ENCODE measurements around the gene ELOVL1.
"Not testable (repeated sequence)": the region's sequence is repeated elsewhere in the genome, so short reads cannot be mapped to it uniquely, and the experiment has no call there.

ELOVL1 gene

DNA sequence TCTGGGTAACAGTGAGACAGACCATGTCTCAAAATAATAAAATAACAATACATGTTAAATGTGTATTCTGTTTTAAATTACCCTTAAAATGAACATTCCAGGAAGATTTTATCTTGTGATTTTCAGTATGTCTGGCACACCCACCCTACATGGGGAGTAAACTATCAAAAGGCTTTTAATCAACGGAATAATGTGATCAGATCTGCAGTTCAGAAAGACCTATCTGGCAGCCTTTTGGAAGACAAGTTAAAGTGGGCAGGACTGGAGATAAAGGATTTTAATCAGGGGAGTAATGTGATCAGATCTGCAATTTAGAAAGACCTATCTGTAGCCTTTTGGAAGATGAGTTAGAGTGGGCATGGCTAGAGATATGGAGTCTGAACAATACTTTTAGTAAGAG is 11.7 kb upstream of the ELOVL1 start:
- no peak for DNase-seq

GRCh38 chr1:43377831-43378230 is 10.0 kb upstream of the ELOVL1 start:
- DNase-seq = no peak

GRCh38 chr1:43376723-43377235 is 9.0 kb upstream of the ELOVL1 start:
- DNase-seq = no peak

- no peak for DNase-seq
These were observed 5.5 kb upstream of the ELOVL1 start for GRCh38 chr1:43373066-43373940.

GRCh38 chr1:43372172-43372571 is 4.4 kb upstream of the ELOVL1 start:
- DNase-seq = no peak

DNA sequence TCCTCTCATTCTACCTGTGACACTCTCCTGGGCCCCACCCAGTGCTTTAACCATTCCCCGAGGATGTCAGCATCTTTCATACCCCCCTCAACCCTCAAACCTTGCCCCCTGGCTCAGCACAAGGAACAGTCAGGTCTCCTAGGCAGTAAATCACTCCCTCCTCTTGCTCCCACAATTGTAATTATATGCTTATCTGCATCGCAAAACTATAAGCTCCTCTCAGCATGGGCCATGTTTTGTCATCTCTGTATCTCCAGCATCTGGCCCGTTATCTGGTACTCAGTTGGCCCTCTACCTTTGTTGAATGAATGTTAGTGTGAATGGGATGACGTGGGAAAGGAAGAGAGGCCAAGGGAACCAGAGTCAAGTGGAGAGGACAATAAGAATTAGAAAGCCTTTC is 2.8 kb upstream of the ELOVL1 start:
- no peak for DNase-seq

- not testable (repeated sequence) for DNase-seq
These were observed 2.0 kb upstream of the ELOVL1 start for GRCh38 chr1:43369779-43370178.

- no peak for DNase-seq
These were observed 822 bp upstream of the ELOVL1 start for GRCh38 chr1:43368646-43369020.

DNA sequence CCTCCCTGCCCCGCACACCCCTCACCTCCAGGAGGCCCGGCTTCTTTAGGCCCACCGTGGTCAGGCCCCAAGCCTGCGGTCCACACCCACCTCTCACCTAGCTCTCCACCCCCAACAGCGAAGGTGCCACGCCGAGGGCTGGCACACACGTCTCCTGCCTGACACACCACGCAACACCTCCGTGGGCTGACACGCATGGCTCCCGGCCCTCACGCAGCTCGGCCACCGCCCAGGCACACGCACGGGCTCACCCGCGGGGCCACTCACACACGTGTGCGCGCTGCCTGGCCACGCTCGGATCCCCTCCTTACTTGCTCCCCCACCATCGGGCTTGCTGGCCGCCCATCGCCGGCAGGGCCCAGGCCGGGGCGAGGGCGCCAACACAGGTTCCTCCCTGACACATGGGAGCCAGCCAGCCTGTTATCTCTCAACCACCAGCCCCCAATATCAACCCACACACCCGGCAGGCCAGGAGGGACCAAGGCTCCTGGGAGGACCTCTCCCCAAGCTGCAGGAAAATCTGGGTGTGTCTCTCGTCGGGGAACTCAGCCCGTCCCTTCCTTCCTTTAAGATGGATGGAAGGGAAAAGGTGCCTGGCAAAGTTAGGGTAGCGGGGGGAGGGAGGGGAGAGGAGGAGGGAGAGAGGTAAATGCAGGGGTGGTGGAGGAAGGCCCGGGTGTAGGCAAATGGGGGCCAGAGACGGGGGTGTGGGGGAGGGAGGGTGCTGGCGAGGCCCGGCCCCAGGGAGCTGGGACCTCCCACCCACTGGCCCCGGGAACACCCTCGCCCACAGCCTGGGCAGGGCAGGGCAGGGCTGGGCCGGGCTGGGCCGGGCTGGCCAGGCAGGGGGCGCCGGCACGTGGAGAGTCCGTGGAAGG is 546 bp downstream of the ELOVL1 start:
- DNase-seq = peak; percentile 18 to 27

DNA sequence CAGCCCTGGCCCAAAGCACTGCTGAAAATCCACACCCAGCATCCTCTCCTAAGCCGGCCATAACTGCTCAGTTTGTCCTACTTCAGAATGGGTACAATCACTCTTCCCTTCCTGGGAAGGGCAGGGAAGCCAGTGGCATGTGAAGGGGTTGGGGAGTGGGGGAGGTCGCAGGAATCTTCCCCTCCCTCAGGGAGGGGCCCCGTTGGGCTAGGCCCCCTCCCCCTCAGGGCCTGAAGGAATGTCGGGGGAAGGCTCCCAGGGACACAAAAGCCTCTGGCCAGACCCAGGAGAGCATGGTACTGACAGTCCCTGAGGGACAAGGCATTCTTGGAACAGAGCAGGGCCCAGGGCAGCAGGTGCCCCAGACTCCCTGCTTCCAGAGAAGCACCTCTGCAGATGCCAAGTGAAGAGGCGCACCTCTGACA is 1.2 kb downstream of the ELOVL1 start:
- no peak for DNase-seq

DNA sequence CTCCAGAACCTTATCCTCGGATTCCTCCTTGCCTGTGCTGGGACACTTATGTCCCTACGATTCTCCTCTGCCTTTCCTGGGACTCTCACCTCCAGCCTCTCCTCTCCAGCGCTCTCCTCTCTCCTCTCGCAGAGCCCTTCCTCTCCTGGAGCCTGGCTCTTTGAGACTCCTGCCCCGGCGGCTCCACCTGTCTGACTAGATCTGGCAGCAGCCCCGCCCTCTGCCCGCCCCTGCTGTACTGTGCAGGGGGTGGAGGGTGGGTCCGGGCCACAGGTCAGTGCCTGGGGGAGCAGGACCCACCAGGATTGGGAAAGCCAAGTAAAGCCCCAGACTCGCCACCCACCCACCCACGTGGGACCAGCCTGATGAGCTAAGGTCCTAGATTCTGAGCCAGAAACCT is 1.6 kb downstream of the ELOVL1 start:
- no peak for DNase-seq

- DNase-seq = no peak
These were observed 2.1 kb downstream of the ELOVL1 start for GRCh38 chr1:43365678-43366077.

- no peak for DNase-seq
These were observed 3.8 kb downstream of the ELOVL1 start for GRCh38 chr1:43363935-43364525.

DNA sequence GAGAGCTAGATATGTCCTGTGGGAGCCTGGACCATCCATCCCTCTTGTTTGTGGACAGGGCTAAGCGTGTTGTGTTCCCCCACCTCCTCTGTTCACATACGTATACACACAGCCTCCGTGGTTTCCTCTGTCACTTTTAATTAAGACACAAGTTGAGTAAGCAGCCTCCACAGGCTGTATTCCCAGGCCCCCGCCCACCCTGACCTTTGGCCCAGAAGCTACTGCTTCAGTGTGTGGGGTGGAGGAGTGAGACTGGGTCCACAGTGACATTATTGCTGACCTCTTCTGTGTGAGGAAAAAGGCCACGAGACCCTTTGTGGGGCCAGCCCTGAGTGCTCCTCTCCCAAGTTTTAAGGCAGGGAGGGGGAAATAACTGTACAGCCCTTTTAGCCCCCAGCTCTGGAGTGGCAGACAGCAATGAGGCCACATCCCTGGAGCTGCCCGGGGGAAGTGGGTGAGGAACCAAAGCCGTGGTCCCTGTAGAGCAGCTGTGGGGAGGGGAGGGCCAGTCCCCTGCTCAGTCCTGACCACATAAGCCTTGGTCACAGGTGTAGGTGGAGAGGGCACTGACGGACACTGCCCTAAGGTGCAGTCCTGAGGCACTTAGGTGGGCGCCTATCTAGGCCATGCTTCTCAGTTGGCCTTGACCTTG is 4.4 kb downstream of the ELOVL1 start:
- no peak for DNase-seq

GRCh38 chr1:43360616-43361015 is 7.2 kb downstream of the ELOVL1 start:
- no peak for DNase-seq

DNA sequence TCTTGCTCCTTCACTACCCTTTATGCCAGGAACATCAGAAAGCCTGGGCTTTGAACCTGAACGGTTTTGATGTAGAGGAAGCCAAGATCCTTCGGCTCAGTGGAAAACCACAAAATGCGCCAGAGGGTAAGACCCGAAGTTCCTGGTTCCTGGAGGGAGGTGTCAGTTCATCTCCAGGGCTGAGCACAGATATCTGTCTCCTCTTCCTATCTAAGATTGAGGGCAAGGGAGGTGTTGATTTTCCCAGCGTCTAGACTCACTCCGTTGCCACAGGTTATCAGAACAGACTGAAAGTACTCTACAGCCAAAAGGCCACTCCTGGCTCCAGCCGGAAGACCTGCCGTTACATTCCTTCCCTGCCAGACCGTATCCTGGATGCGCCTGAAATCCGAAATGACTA is 8.1 kb downstream of the ELOVL1 start:
- no peak for DNase-seq

DNA sequence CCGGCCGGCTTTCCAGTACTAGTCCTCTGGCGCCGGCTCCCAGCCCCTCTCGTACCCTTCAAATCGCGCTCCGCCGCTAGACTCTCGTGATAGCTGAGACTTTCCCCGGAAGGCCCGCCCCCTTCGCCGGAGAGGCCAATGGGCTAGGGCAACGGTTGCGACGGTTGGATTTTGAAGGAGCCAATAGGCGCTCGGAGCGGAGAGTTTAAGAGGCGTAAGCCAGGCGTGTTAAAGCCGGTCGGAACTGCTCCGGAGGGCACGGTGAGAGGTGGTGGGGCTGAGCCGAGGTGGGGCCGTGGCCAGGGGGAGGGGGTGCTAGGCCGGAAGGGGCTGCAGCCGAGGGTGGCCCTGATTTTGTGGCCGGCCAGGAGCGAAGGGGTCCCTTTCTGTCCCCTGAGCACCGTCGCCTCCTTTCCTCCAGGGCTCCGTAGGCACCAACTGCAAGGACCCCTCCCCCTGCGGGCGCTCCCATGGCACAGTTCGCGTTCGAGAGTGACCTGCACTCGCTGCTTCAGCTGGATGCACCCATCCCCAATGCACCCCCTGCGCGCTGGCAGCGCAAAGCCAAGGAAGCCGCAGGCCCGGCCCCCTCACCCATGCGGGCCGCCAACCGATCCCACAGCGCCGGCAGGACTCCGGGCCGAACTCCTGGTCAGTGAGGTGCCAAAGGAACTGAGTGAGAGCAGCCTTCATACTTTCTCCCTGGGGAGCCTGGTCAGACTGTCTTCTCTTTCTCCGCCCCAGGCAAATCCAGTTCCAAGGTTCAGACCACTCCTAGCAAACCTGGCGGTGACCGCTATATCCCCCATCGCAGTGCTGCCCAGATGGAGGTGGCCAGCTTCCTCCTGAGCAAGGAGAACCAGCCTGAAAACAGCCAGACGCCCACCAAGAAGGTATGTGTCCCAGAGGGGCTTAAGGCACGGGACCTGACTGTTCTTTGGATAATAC is 8.8 kb downstream of the ELOVL1 start, which contains the start of gene CDC20:
Gene CDC20, plus strand, starts transcription at position 236 of the 948 bp plus-strand sequence. Its CDS starts 235 bp downstream, at position 471.
- peak; percentile 95 to 97 for DNase-seq

- peak in 1 of 2 donors; percentile 24 for DNase-seq
These were observed 9.6 kb downstream of the ELOVL1 start for GRCh38 chr1:43358121-43358745.

DNA sequence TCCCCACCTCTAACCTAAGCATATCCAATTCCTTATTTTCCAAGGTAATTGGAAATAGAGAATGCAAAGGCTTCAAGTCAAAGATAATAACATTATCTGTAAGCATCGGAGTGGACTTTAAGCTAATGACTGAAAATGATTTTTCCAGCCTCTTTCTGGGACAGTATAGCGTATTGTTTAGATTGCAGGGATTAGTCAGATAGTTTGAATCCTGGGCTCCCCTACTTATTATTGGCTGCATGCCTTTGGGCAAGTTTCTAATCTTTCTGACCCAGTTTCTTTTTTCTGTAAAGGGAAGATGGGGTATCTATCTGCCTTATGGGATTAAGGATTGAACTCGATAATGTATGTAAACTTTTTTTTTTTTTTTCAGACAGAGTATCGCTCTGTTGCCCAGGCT is 10.6 kb downstream of the ELOVL1 start:
- DNase-seq = no peak

DNA sequence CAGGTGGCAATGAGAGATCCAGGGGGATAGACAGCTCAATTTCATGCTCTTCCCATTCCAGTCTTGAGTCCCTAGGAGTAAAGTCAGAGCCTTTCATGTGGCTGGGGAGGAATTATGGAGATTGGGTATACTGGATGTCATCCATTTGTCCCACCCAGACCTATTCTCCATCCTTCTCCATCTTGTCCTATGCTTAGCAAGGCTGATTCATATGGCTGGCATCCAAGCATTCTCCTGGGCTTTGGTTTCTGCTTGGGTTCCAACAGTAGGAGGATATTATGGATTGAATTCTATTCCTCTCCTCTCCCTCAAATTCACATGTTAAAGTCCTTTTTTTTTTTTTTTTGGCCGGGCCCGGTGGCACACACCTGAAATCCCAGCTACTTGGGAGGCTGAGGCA is 12.9 kb downstream of the ELOVL1 start:
- DNase-seq = no peak

GRCh38 chr1:43354471-43354870 is 13.3 kb downstream of the ELOVL1 start:
- no peak for DNase-seq
